Activated CD8-positive, alpha-beta memory T cell treated with anti-CD3 and anti-CD28 coated beads for 4 hours (primary cell): ENCODE data around the gene ADIG.

Source experiments
- DNase-seq, 2 donors: peaks; one replicate each; pipeline ENCODE4 v3.0.0-alpha.2; 2020; ENCODE audit warnings: low read depth in 2 of 2

ADIG gene

DNA sequence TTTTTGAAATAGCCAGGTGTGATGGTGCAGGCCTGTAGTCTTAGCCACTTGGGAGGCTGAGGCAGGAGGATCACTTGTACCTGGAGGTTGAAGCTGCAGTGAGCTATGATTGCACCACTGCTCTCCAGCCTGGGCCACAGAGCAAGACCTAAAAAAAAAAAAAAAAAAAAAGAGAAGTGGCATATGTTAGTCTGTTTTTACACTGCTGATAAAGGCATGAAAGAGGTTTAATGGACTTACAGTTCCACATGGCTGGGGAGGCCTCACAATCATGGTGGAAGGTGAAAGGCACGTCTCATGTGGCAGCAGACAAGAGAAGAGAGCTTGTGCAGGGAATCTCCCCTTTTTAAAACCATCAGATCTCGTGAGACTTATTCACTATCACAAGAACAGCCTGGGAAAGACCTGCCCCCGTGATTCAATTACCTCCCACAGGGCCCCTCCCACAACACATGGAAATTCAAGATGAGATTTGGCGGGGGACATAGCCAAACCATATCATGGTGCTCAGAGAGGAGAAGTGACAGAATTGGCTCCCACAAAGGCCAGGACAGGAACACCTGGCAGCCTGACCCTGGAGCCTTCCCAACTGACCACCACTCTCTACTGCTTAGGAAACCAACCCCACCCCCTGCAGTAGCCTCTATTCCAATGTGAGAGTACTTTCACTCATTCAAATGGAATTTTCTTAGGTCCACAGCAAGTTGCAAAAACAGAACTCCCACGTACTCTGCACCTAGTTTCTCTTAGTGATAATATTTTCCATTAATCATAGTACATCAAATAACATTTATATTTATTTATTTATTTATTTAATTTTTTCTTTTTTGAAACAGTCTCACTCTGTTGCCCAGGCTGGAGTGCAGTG, 50.4 kb downstream of the ADIG start:
- no peak for DNase-seq

DNA sequence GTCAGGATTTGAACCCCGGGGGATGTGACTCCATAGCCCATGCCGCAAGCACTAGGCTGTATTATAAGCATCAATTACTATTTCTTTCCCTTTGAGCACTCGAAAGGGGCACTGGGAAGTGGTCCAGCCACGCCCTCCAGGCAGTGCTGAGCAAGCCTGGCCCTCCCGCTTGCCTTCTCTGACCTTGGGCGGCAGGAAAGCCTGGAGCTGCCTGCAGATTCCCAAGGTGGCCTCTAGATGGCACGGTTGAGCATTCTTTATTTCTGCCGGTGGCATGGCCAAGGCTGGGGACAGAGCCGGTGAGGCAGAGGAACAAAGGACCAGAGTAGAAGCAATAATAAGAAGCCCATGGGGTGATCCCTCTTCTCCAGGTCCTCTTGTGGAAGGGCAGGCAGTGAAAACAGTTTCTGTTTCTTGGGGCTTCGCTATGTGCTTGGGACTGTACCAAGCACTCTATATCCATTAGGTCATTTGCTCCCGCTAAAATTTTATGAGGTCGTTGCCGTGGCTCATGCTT, 52.6 kb downstream of the ADIG start:
- DNase-seq, result peak; percentile 12 to 27

- no peak for DNase-seq
These were observed 54.8 kb downstream of the ADIG start for GRCh38 chr20:38635721-38636288.
